DMS114 treated with DMSO at 0.1 percent for 48 hours (cell line): Measurements from ENCODE around the gene PRKAA1.
"Not testable (repeated sequence)": the region's sequence is repeated elsewhere in the genome, so short reads cannot be mapped to it uniquely, and the experiment has no call there.

Source experiments
- DNase-seq: peaks from one replicate; lab custom pipeline; 2025; ENCODE audit not compliant: unreplicated experiment; lab: John Stamatoyannopoulos, UW

The PRKAA1 gene

GRCh38 chr5:40826489-40827187 is 28.5 kb upstream of the PRKAA1 start:
- DNase-seq: no peak

GRCh38 chr5:40825461-40826043 is 27.4 kb upstream of the PRKAA1 start:
- not testable (repeated sequence) for DNase-seq

DNA sequence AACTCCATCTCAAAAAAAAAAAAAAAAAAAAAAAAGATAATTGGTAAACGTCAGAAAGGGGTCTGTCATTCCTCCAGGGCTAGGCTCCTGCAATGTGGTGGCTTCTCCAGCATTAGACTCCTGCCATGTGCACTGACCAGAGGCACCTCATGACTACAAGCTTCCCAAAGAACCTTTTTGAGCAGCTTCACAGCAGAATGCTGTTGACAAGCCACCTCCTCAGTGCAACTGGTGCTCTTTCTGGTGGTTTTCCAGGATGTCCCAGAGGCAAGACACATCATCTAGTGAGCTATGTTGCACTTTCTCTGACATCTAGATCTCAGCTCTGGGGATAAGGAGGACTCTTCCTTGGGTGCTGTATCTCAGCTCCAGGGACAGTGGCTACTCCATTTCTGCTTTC is 25.3 kb upstream of the PRKAA1 start:
- DNase-seq: no peak

DNA sequence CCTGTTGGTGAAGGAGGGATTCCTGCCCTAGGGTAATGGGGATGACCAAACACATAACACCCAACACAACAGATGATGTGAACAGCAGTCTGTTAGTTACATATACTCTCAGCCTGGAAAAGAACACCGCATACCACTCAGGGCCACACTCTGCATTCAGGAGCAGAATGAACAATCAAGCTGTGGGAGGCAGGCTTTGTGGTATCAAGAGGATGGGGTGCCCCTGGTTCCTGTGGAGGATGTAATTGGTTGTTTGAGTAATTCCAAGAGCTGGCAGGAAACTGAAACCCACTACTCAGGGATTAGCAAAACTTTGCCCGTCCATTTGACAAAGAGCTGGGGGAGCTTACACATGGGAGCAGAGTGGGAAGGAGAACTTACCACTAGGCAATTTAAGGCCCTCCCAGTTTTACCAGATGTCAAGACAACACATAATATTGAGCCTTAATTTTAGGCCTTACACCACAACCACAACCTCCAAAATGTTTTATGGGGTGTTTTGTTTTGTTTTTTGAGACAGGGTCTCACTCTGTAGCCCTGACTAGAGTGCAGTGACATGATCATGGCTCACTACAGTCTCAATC is 15.6 kb upstream of the PRKAA1 start:
- DNase-seq: no peak

DNA sequence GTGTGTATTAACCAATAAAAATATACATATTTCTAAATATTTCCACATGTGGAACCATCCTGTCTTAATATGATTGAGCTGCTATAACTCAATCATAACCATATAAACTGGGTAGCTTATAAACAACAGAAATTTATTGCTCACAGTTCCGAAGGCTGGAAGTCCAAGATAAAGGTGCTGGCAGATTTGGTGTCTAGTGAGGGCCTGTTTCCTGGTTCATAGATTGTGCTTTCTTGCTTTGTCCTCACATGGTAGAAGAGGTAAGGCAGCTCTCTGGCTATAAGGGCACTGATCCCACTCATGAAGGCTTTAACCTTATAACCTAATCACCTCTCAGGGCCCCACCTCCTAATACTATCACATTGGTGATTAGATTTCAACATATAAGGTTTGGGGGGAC is 14.0 kb upstream of the PRKAA1 start:
- no peak for DNase-seq

DNA sequence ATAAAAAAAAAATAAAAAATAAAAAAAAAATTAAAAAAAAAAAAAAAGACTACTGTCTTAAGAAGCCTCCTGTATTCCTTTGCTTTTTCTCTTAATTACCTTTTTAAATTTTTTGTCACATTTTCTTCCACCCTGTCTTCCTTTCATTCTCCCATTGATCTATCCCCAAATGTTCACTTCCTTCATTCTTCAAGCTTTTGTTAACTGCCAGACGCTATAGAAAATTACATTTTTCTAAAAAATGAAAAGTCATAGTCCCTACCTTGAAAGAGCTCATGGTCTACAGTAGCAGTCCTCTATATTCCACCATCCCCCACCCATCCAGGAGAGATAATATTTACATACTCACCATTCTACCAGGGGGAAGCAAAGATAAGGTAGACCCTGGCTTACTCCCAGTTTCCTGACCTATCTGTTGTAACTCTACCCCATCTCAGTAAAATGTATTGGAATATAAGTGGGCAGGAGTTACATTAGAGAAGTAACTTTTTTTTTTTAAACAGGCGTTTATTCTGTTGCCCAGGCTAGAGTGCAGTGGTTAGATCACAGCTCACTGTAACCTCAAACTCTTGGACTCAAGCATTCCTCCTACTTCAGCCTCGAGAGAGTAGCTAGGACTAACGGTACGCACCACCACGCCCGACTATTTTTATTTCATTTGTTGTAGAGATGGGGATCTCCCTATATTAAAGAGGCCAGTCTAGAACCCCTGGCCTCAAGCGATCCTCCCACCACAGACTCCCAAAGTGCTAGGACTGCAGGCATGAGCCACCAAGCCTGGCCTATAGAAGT is 3.8 kb upstream of the PRKAA1 start:
- no peak for DNase-seq

- no peak for DNase-seq
Observed at GRCh38 chr5:40799258-40799657, 1.1 kb upstream of the PRKAA1 start.

DNA sequence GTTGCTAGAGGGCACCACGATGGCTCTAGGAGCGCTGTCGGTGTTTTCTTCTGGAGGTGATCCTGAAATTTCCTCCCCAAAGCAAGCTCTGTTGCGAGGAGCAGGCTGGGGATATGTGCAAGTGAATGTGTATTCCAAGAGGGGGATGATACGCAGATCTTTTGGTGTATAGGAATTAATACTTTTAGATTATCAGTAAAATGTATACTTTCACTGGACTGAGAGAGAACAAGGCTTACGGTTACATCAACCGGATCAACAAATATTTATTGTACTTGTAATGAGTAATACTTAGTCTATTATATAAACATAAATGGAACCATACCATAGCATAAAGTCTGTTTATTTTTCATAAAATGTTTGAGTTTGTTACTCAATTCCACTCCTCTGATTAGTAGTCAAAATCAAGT is 632 bp upstream of the PRKAA1 start:
- no peak for DNase-seq

DNA sequence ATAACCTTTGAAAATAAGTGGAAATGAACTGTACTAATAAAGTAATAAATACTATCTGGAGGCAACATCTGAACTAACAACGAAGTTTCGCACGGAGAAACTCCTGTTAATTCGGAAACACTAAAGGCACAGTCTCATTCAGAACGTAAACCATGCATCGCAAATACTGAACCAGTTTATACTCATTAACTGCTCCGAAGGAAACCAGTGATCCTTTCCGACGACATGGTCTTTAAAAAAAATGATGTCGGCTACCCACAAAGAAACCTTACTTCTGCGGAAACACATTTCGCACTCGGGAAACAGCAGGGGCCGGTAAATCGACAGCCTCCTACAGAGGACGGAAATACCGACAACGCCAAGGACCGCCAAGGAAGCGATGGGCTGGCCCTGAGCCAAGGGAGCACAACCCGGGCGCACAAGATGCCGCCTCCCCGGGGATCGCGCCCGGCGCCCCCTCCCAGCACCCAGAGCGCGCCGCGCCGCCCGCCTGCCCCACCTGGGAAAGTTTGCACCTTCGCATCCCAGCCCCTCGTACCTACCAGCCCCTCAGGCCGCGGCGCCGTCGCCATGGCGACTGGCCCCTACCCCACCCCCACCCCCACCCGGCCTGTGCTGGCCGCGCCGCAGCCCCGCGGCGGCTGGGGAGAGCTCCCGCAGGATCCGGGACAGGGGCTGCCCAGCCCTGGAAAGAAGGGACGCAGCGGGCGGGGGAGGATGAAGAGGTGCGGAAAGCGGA is 732 bp downstream of the PRKAA1 start:
- peak; percentile 41 for DNase-seq

DNA sequence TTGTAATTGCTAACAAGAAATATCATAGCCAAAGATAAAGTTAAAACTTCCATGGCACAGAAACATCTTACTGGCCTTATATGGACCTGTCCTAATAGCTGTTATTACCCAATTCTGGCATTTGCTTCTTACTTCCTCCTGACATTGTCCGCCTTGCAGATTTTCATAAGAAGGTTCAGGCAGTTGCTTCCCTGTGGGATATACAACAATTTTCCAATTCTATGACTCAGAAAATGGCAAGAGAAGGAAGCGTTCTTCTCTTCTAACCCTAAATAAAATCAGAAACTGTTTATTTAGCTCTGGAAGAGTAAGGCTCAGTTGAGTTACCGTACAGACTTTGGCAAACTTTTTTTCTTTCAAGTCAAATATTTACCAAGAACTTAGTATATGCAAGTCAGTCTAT is 1.7 kb downstream of the PRKAA1 start:
- no peak for DNase-seq

DNA sequence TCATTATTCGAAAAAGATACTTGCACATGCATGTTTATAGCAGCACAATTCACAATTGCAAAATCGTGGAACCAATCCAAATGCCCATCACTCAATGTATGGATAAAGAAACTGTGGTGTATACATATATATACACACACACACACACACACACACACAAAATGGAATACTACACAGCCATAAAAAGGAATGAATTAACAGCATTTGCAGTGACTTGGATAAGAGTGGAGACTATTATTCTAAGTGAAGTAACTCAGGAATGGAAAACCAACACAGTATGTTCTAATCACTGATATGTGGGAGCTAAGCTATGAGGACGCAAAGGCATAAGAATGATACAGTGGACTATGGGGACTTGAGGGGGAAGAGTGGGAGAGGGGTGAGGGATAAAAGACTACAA is 3.3 kb downstream of the PRKAA1 start:
- not testable (repeated sequence) for DNase-seq

DNA sequence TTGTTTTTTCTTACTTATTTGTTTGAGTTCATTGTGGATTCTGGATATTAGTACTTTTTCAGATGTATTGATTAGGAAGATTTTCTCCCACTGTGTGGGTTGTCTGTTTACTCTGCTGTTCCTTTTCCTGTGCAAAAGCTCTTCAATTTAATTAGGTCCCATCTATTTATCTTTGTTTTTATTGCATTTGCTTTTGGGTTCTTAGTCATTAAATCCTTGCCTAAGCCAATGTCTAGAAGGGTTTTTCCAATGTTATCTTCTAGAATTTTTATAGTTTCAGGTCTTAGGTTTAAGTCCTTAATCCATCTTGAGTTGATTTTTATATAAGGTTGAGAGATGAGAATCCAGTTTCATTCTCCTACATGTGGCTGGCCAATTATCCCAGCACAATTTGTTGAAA is 3.8 kb downstream of the PRKAA1 start:
- DNase-seq: not testable (repeated sequence)

DNA sequence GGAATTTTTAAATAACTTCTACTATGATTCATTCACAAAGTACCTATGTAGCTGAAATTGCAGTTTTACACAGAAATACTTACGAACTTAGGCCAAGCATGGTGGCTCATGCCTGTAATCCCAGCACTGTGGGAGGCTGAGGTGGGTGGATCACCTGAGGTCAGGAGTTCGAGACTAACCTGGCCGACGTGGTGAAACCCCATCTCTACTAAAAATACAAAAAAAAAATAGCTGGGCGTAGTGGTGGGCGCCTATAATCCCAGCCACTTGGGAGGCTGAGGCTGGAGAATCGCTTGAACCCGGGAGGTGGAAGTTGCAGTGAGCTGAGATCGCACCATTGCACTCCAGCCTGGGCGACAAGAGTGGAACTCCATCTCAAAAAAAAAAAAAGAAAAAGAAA is 5.5 kb downstream of the PRKAA1 start:
- DNase-seq: not testable (repeated sequence)

GRCh38 chr5:40791715-40792139 is 6.4 kb downstream of the PRKAA1 start:
- no peak for DNase-seq

DNA sequence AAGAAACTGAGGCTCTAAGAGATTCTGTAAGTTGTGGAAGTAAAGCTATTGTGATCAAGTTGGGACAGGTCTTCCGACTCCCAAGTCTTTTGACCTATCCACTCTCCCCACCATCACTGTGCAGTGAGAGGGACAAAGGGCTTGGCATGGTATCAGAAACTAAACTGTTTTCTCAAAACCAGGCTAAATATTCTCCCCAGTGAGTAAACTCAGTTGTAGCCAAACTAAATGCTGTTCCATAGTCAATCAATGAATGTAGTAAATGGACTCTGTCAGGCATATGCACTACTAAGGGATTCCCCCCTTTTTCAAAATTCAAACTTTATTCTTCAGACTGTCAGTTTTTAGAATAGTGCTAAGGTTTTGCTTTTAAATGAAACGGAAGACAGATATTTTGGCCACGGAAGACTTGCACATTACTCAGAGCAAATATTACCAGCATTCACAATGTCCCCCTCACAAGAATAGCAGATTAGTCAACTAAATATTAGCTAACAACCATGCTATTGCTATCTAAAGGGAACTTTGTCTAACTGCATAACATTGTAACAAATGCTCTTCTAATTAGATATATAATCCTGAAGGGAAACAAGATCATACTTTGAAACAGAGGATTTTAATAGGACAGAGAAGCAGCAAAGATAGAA is 7.1 kb downstream of the PRKAA1 start:
- DNase-seq: no peak

GRCh38 chr5:40788941-40789340 is 9.2 kb downstream of the PRKAA1 start:
- DNase-seq: not testable (repeated sequence)

DNA sequence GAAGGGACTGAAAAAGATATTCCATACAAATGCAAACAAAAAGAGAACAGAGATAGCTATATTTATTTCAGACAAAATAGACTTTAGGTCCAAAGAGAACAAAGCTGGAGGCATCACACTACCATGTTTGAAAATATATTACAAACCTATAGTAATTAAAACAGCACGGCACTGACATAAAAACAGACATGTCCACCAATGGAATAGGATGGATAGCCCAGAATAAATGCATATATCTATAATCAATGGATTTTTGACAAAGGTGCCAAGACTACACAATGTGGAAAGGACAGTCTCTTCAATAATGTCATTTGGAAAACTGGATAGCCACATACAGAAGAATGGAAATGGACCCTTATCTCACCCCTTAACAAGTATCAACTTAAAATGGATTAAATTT is 10.2 kb downstream of the PRKAA1 start:
- no peak for DNase-seq

DNA sequence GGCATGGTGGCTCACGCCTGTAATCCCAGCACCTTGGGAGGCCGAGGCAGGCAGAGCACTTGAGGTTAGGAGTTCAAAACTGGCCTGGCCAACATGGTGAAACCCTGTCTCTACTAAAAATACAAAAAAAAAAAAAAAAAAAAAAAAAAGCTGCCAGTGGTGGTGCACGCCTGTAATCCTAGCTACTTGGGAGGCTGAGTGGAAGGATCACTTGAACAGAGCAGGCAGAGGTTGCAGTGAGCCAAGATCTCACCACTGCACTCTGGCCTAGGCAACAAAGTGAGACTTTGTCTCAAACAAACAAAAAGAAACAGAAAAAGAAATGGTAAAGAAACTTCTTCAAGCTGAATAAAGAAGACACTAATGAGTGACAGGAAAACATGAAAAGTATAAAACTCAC is 11.5 kb downstream of the PRKAA1 start:
- DNase-seq: not testable (repeated sequence)

GRCh38 chr5:40784916-40785315 is 13.3 kb downstream of the PRKAA1 start:
- no peak for DNase-seq

- DNase-seq: no peak
Observed at GRCh38 chr5:40784027-40784653, 14.0 kb downstream of the PRKAA1 start.
